Spleen (tissue), 11 donors: ENCODE data around the gene LASP1. TPM values are rescaled to one million over a fixed set of nuclear protein-coding genes. Genes with fewer than 3 reads are reported as not detected.
"Not testable (repeated sequence)": the region's sequence is repeated elsewhere in the genome, so short reads cannot be mapped to it uniquely, and the experiment has no call there.

Experiments
- DNase-seq: peaks from one replicate; pipeline ENCODE4 v3.0.0-alpha.2; 2020
- H3K27ac ChIP-seq, 8 donors: fragments of 200-600 bp; sonication (generic) in 7 of 8; 1 replicate in 4 of 8; 2 replicates in 4 of 8; pipeline versions ENCODE4 v1.5.0 to v1.8.0; 2016 to 2021; ENCODE audit warnings: inconsistent platforms in 4 of 8, mild to moderate bottlenecking in 4 of 8, moderate library complexity in 1 of 8
- H3K27me3 ChIP-seq, 7 donors: fragments of 200-600 bp; sonication (generic) in 6 of 7; replicated peaks in 1 of 7; 1 replicate in 4 of 7; 2 replicates in 3 of 7; pipeline versions ENCODE4 v1.5.0 to v1.8.0; 2016 to 2021; ENCODE audit warnings: inconsistent platforms in 3 of 7, mild to moderate bottlenecking in 1 of 7
- H3K36me3 ChIP-seq, 6 donors: fragments of 200-600 bp; sonication (generic) in 5 of 6; 1 replicate in 4 of 6; 2 replicates in 2 of 6; pipeline versions ENCODE4 v1.5.0 to v1.8.0; 2016 to 2021; ENCODE audit warnings: inconsistent platforms in 2 of 6
- H3K4me1 ChIP-seq, 6 donors: fragments of 200-600 bp; sonication (generic) in 5 of 6; 1 replicate in 3 of 6; 2 replicates in 3 of 6; pipeline versions ENCODE4 v1.5.0 to v1.8.0; 2016 to 2021; ENCODE audit warnings: inconsistent platforms in 3 of 6
- H3K4me3 ChIP-seq, 8 donors: fragments of 200-600 bp; sonication (generic) in 7 of 8; 1 replicate in 4 of 8; 2 replicates in 4 of 8; pipeline versions ENCODE4 v1.5.0 to v1.8.0; 2016 to 2021; ENCODE audit warnings: inconsistent platforms in 4 of 8, mild to moderate bottlenecking in 4 of 8, moderate library complexity in 2 of 8
- H3K9me3 ChIP-seq, 8 donors: fragments of 200-600 bp; sonication (generic) in 7 of 8; 1 replicate in 4 of 8; 2 replicates in 4 of 8; pipeline versions ENCODE4 v1.5.0 to v1.8.0; 2016 to 2021; ENCODE audit warnings: inconsistent platforms in 4 of 8
- POLR2A ChIP-seq, 3 donors: fragments of 450-650 bp; IDR thresholded peaks; one replicate each; pipeline ENCODE4 v1.5.1; 2017; ENCODE audit warnings: antibody characterized with exemption in 3 of 3, mild to moderate bottlenecking in 1 of 3
- POLR2AphosphoS5 ChIP-seq, 3 donors: sonication (generic); formaldehyde crosslinking; IDR thresholded peaks; one replicate each; pipeline ENCODE4 v1.5.1; 2017; ENCODE audit warnings: antibody characterized with exemption in 3 of 3
- WGBS, 5 donors: extraction: QIAGEN DNeasy Blood & Tissue Kit in 3 of 5; methylation state at CpG; one replicate each; pipeline versions ENCODE4 v1.1.5 to v1.1.7; 2013 to 2018; 5-methylcytosine and 5-hydroxymethylcytosine counted together
- intact Hi-C: fragments of 100-400 bp; cut with DNase I; formaldehyde crosslinking; loops from one replicate; pipeline ENCODE4 v1.15.0; 2023; ENCODE audit warnings: low total_unique reads
- polyA plus RNA-seq, 3 donors: library from polyadenylated mRNA; stranded (reverse); fragments of 200-250 nt; gene quantifications; one replicate each; pipeline ENCODE4 v1.2.1, GENCODE V29; 2013
- total RNA-seq, 7 donors: library from RNA; depleted of rRNA in 3 of 7; stranded (reverse); fragments of >200 nt in 3 of 7; fragmentation: NEBNext Ultra II Directional in 4 of 7; extraction: Animal tissue kit (Norgen Biotek cat#: 25700) in 4 of 7; gene quantifications; one replicate each; pipeline versions ENCODE4 v1.1.0 to v1.2.1, GENCODE V29; 2016 to 2021
- TF ChIP-seq, protein P1 (sequence below), 11 experiments: fragments of 200-600 bp in 7 of 11; fragments of 450-650 bp in 4 of 11; sonication (generic) in 4 of 11; IDR thresholded peaks in 8 of 11; conservative IDR thresholded peaks in 3 of 11; 1 replicate in 7 of 11; 2 replicates in 4 of 11; pipeline versions ENCODE4 v1.4.0 to v1.8.0; 2016 to 2021; ENCODE audit warnings: antibody characterized with exemption in 11 of 11, inconsistent platforms in 4 of 11, mild to moderate bottlenecking in 1 of 11
- donor health status: healthy with polysubstance abuse.
- donor health status: DM: no; HTN: no; CAD: no; lungs with moderate emphysema.
- donor health status: DM: no; HTN: no; CAD: no.
- donor health status: Bipolar disorder and iron deficiency.
- donor health status: healthy.
- donor health status: DM: no; HTN: no; CAD: no.
- donor health status: DM: yes; HTN: yes; CAD: no.

LASP1 gene
- total and polyA plus RNA-seq, 10 donors = 38.8 to 196 (median 143) TPM

- TF ChIP-seq, protein P1, sequence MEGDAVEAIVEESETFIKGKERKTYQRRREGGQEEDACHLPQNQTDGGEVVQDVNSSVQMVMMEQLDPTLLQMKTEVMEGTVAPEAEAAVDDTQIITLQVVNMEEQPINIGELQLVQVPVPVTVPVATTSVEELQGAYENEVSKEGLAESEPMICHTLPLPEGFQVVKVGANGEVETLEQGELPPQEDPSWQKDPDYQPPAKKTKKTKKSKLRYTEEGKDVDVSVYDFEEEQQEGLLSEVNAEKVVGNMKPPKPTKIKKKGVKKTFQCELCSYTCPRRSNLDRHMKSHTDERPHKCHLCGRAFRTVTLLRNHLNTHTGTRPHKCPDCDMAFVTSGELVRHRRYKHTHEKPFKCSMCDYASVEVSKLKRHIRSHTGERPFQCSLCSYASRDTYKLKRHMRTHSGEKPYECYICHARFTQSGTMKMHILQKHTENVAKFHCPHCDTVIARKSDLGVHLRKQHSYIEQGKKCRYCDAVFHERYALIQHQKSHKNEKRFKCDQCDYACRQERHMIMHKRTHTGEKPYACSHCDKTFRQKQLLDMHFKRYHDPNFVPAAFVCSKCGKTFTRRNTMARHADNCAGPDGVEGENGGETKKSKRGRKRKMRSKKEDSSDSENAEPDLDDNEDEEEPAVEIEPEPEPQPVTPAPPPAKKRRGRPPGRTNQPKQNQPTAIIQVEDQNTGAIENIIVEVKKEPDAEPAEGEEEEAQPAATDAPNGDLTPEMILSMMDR (IDR thresholded peaks at IDR 0.05 in 8 of 11, conservative IDR thresholded peaks at IDR 0.05 in 3 of 11) = no peak
- TF ChIP-seq POLR2A (IDR thresholded peaks at IDR 0.05) (no peak), POLR2AphosphoS5 (IDR thresholded peaks at IDR 0.05) (no peak)
- intact Hi-C loops = no loop called here
- Histone ChIP-seq H3K27ac (peak overlapping the region in 2 of 8 donors; percentile 46 to 51), H3K36me3 (peaks cover 2 to 88% (median 43%) of the 10 kb centered on the region in 6 donors), H3K9me3 (no peaks in the 10 kb centered on the region), H3K27me3 (no peaks in the 10 kb centered on the region), H3K4me1 (peaks cover 24 to 96% (median 57%) of the 10 kb centered on the region in 6 donors), H3K4me3 (no peak overlapping the region)
- DNase-seq = peak; percentile 45
- 83 to 99% (median 89%) methylated on average over 8 to 10 of the region's 10 CpGs for WGBS, 5 donors
Measured at GRCh38 chr17:38911081-38911730, 41.3 kb downstream of the LASP1 start.

DNA sequence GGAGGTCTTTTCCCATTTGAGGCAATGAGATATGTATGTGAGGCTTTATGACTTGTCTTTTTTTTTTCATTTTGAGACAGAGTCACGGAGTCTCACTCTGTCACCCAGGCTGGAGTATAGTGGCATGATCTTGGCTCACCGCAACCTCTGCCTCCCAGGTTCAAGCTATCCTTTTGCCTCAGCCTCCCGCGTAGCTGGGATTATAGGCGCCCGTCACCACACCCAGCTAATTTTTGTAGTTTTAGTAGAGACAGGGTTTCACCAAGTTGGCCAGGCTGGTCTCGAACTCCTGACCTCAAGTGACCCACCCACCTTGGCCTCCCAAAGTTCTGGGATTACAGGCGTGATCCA, 41.8 kb downstream of the LASP1 start:
- H3K9me3 ChIP-seq, intact Hi-C loops, DNase-seq, H3K27me3 ChIP-seq, H3K4me3 ChIP-seq: not testable (repeated sequence)
- WGBS, 5 donors = 93 to 99% (median 95%) methylated on average over 8 of the region's 8 CpGs
- Histone ChIP-seq H3K36me3 (peaks cover 2 to 92% (median 48%) of the 10 kb centered on the region in 6 donors), H3K27ac (peak overlapping the region in 4 of 8 donors; percentile 23 to 51 (median 43)), H3K4me1 (peaks cover 19 to 96% (median 54%) of the 10 kb centered on the region in 6 donors)

DNA sequence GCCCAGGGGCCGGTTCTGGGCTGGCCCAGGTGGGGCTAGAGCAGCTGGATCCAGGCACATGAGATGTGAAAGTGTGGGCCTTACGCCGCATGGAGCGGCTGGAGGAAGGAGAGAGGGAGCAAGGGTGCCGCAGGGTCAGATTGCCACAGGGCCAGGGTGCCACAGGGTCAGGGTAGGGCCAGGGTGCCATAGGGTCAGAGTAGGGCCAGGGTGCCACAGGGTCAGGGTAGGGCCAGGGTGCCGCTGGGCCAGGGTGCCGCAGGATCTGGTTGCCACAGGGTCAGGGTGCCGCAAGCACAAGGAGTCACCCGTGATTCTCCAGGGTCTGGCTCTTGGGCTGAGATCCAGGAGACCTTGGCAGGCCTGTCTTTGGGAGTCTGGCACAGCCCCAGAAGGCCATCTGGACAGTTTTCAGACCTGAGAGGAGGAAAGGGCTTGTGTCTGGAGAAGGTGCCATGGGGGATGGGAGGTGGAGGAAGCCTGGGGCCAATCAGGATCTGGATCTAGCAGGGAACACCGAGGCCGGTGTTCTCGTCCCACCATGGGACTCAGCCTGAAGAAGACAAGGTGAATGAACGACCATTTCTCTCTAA, 42.5 kb downstream of the LASP1 start:
- Histone ChIP-seq H3K36me3 (peaks cover 2 to 98% (median 54%) of the 10 kb centered on the region in 6 donors), H3K27me3 (no peaks in the 10 kb centered on the region), H3K9me3 (no peaks in the 10 kb centered on the region), H3K4me3 (no peak overlapping the region), H3K4me1 (peaks cover 14 to 91% (median 48%) of the 10 kb centered on the region in 6 donors), H3K27ac (peak overlapping the region in 4 of 8 donors; percentile 36 to 51 (median 43))
- intact Hi-C loops = no loop called here
- peak; percentile 61 for DNase-seq
- WGBS, 5 donors = 69 to 85% (median 79%) methylated on average over 13 of the region's 13 CpGs
- TF ChIP-seq POLR2A (IDR thresholded peaks at IDR 0.05) = no peak
- TF ChIP-seq, protein P1 (IDR thresholded peaks at IDR 0.05 in 8 of 11, conservative IDR thresholded peaks at IDR 0.05 in 3 of 11) = no peak
- TF ChIP-seq POLR2AphosphoS5 (IDR thresholded peaks at IDR 0.05) = peak in 2 of 3 donors; percentile 59 to 75

DNA sequence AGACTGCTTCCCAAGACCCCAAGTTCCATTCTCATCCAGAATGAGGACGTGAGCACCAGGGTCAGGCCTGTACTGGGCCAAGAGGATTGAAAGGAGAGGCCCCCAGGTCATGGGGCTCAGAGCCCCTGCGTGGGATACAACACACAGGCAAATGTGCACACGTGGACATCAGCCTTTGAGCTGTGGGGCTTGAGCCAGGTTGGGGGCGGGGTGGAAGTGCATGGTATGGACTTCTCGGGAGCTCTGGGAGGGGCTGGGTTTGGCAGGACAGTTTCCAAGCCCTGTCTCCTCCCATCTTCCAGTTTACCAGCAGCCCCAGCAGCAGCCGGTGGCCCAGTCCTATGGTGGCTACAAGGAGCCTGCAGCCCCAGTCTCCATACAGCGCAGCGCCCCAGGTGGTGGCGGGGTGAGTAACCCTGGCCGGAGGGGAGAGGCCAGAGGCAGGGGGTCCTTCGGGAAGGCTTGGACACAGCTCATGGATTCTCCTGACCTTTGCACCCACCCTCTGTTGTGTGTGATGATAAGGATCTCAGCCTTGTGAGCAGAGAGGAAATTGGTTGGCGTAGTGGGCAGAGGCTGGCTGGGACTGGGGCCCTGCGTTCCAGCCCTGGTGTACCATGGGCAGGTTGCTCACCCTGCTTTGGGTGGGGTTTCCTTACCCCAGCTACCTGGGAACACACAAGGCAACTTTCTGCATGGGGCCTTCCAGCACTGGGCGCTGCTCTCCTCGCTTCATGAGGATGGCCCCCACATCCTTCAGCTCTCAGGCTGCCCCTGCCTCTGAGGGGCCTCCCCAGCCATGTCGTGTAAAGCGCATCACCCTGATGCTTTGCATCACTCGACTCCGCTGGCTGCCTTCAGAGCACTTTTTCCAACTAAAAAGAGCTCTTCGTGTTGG, 45.1 kb downstream of the LASP1 start:
- DNase-seq = peak; percentile 58
- Histone ChIP-seq H3K27ac (peak overlapping the region in 3 of 8 donors; percentile 12 to 26 (median 24)), H3K4me1 (peaks cover 0 to 83% (median 31%) of the 10 kb centered on the region in 6 donors), H3K4me3 (no peak overlapping the region), H3K27me3 (no peaks in the 10 kb centered on the region), H3K9me3 (no peaks in the 10 kb centered on the region), H3K36me3 (peaks cover 2 to 99% (median 81%) of the 10 kb centered on the region in 6 donors)
- 88 to 94% (median 89%) methylated on average over 14 to 20 of the region's 20 CpGs for WGBS, 5 donors
- no peak for TF ChIP-seq POLR2A (IDR thresholded peaks at IDR 0.05)
- intact Hi-C loops = no loop called here
